ENCODE results near the gene DXO. TPM values are rescaled to one million over a fixed set of nuclear protein-coding genes. Genes with fewer than 3 reads are reported as not detected.
A peak's percentile ranks its signal among the peaks of the same experiment; 100 is the strongest.

Gene DXO
- total and polyA plus RNA-seq, 2 of the 13 experiments (the other 11 are each of a cell fraction or from before 2014, with no cell fraction given): 18.6 to 26.2 TPM

DNA sequence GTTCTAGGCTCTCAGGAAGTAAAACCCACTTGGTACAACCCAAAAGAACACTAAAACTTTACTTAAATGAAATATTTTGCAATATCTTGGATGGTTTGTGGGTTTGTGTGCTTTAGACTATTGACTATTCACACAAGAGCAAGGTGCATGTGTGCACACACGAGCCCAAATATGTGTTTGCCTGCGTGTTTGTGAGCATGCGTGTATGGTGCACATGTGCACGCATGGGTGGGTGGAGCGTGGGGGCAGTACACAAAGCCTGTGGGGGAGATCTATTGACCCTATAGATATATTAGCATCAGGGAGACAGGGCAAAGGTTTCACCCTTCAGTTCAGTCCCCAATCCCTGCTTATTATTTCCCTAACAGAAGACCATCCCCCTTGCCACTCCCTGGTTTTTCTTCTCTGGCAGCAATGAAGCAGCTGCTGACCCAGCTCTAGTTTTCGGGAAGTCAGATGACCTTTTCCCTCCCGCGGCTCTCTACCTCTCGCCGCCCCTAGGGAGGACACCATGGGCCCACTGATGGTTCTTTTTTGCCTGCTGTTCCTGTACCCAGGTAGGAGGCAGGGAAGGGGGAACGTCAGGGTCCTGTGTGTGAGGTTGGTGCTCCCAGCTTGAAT lies 44.6 kb downstream of the DXO start, which contains the start of gene C2 (continued):
- TF ChIP-seq, protein P1, sequence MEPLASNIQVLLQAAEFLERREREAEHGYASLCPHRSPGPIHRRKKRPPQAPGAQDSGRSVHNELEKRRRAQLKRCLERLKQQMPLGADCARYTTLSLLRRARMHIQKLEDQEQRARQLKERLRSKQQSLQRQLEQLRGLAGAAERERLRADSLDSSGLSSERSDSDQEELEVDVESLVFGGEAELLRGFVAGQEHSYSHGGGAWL (CRISPR knock-in tag; IDR thresholded peaks at IDR 0.05): peak; percentile 45; the same call in 1 of the 2 replicates
- TF ChIP-seq, protein P2, sequence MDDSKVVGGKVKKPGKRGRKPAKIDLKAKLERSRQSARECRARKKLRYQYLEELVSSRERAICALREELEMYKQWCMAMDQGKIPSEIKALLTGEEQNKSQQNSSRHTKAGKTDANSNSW (CRISPR knock-in tag; IDR thresholded peaks at IDR 0.05; ENCODE audit: borderline replicate concordance): no peak
- TF ChIP-seq CBFB (CRISPR knock-in tag; IDR thresholded peaks at IDR 0.05): peak; percentile 94
- TF ChIP-seq, protein P3, sequence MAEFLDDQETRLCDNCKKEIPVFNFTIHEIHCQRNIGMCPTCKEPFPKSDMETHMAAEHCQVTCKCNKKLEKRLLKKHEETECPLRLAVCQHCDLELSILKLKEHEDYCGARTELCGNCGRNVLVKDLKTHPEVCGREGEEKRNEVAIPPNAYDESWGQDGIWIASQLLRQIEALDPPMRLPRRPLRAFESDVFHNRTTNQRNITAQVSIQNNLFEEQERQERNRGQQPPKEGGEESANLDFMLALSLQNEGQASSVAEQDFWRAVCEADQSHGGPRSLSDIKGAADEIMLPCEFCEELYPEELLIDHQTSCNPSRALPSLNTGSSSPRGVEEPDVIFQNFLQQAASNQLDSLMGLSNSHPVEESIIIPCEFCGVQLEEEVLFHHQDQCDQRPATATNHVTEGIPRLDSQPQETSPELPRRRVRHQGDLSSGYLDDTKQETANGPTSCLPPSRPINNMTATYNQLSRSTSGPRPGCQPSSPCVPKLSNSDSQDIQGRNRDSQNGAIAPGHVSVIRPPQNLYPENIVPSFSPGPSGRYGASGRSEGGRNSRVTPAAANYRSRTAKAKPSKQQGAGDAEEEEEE (CRISPR knock-in tag; IDR thresholded peaks at IDR 0.05; ENCODE audit: borderline replicate concordance): no peak
- no peak for TF ChIP-seq ZBTB1 (CRISPR knock-in tag; IDR thresholded peaks at IDR 0.05; ENCODE audit: borderline replicate concordance)
- TF ChIP-seq NCOA5 (CRISPR knock-in tag; IDR thresholded peaks at IDR 0.05): no peak
- no peak for TF ChIP-seq SIN3B (IDR thresholded peaks at IDR 0.05; ENCODE audit: low read length)
- no peak for TF ChIP-seq CBX1 (IDR thresholded peaks at IDR 0.05; ENCODE audit: low read depth)
- TF ChIP-seq FOXA1 (IDR thresholded peaks at IDR 0.05): peak; percentile 91
- TF ChIP-seq FOXA1 (CRISPR knock-in tag; IDR thresholded peaks at IDR 0.05): peak; percentile 99
- peak; percentile 87; the same call in 1 of the 2 replicates for TF ChIP-seq SMAD3 (CRISPR knock-in tag; IDR thresholded peaks at IDR 0.05)
- TF ChIP-seq, protein P4, sequence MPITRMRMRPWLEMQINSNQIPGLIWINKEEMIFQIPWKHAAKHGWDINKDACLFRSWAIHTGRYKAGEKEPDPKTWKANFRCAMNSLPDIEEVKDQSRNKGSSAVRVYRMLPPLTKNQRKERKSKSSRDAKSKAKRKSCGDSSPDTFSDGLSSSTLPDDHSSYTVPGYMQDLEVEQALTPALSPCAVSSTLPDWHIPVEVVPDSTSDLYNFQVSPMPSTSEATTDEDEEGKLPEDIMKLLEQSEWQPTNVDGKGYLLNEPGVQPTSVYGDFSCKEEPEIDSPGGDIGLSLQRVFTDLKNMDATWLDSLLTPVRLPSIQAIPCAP (CRISPR knock-in tag; IDR thresholded peaks at IDR 0.05; ENCODE audit: low read depth): no peak
- TF ChIP-seq ZNF83 (CRISPR knock-in tag; IDR thresholded peaks at IDR 0.05; ENCODE audit: borderline replicate concordance): no peak
- peak; percentile 98 for TF ChIP-seq SAP130 (CRISPR knock-in tag; IDR thresholded peaks at IDR 0.05; ENCODE audit: low read depth)
- TF ChIP-seq NBN (conservative IDR thresholded peaks at IDR 0.05): no peak
- peak; percentile 88 for TF ChIP-seq FOXJ3 (CRISPR knock-in tag; IDR thresholded peaks at IDR 0.05; ENCODE audit: borderline replicate concordance)
- peak; percentile 39; the same call in 1 of the 2 replicates for TF ChIP-seq ZNF766 (CRISPR knock-in tag; IDR thresholded peaks at IDR 0.05; ENCODE audit: borderline replicate concordance)
- 0 out of 2 replicates have a peak, but pooled peaks have one; percentile 61 for TF ChIP-seq ZC3H13 (CRISPR knock-in tag; IDR thresholded peaks at IDR 0.05)
- TF ChIP-seq, protein P5, sequence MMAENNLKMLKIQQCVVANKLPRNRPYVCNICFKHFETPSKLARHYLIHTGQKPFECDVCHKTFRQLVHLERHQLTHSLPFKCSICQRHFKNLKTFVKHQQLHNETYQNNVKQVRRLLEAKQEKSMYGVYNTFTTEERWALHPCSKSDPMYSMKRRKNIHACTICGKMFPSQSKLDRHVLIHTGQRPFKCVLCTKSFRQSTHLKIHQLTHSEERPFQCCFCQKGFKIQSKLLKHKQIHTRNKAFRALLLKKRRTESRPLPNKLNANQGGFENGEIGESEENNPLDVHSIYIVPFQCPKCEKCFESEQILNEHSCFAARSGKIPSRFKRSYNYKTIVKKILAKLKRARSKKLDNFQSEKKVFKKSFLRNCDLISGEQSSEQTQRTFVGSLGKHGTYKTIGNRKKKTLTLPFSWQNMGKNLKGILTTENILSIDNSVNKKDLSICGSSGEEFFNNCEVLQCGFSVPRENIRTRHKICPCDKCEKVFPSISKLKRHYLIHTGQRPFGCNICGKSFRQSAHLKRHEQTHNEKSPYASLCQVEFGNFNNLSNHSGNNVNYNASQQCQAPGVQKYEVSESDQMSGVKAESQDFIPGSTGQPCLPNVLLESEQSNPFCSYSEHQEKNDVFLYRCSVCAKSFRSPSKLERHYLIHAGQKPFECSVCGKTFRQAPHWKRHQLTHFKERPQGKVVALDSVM (CRISPR knock-in tag; IDR thresholded peaks at IDR 0.05): peak; percentile 69
- TF ChIP-seq MED13 (CRISPR knock-in tag; IDR thresholded peaks at IDR 0.05): peak; percentile 59; the same call in 1 of the 2 replicates
- TF ChIP-seq POLR2A (IDR thresholded peaks at IDR 0.05; ENCODE audit: insufficient read depth in 1 of 2, low read depth in 2 of 2, low read length in 2 of 2): peak; percentile 63 to 69
- TF ChIP-seq, protein P6, sequence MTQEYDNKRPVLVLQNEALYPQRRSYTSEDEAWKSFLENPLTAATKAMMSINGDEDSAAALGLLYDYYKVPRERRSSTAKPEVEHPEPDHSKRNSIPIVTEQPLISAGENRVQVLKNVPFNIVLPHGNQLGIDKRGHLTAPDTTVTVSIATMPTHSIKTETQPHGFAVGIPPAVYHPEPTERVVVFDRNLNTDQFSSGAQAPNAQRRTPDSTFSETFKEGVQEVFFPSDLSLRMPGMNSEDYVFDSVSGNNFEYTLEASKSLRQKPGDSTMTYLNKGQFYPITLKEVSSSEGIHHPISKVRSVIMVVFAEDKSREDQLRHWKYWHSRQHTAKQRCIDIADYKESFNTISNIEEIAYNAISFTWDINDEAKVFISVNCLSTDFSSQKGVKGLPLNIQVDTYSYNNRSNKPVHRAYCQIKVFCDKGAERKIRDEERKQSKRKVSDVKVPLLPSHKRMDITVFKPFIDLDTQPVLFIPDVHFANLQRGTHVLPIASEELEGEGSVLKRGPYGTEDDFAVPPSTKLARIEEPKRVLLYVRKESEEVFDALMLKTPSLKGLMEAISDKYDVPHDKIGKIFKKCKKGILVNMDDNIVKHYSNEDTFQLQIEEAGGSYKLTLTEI (CRISPR knock-in tag; conservative IDR thresholded peaks at IDR 0.05): no peak

Data from HepG2 (cell line).